DND-41 (cell line): Measurements from ENCODE around the gene WTAP.

Experiments used
- CTCF ChIP-seq: IDR thresholded peaks from 2 replicates; pipeline ENCODE4 v1.5.1; 2012; ENCODE audit warnings: borderline replicate concordance, low read length, moderate library complexity, mild to moderate bottlenecking; ENCODE audit not compliant: poor library complexity, severe bottlenecking; ENCODE audit errors: extremely low read depth
- EZH2 ChIP-seq: IDR thresholded peaks from 3 replicates; pipeline ENCODE4 v1.6.1; 2012; ENCODE audit warnings: borderline replicate concordance, low read depth, mild to moderate bottlenecking, moderate library complexity, low read length, inconsistent platforms; ENCODE audit not compliant: severe bottlenecking

GRCh38 chr6:159677506-159678165 lies 49.7 kb upstream of the WTAP start:
- TF ChIP-seq CTCF (no peak), EZH2 (no peak)
